LNCaP clone FGC (cell line): ENCODE results near the gene NPIPB2.

Experiments
- DNase-seq: peaks from one replicate; pipeline ENCODE4 v3.0.0-alpha.2; 2011; ENCODE audit warnings: low read depth
- H3K4me3 ChIP-seq: 2 replicates; pipeline ENCODE4 v1.5.1; 2011; ENCODE audit warnings: mild to moderate bottlenecking, low read depth, low read length, control low read depth
- TF ChIP-seq, protein P1 (sequence below): IDR thresholded peaks from 2 replicates; pipeline ENCODE4 v1.5.1; 2012; ENCODE audit warnings: mild to moderate bottlenecking; ENCODE audit not compliant: control insufficient read depth, insufficient read depth; ENCODE audit errors: extremely low read depth

The NPIPB2 gene

DNA sequence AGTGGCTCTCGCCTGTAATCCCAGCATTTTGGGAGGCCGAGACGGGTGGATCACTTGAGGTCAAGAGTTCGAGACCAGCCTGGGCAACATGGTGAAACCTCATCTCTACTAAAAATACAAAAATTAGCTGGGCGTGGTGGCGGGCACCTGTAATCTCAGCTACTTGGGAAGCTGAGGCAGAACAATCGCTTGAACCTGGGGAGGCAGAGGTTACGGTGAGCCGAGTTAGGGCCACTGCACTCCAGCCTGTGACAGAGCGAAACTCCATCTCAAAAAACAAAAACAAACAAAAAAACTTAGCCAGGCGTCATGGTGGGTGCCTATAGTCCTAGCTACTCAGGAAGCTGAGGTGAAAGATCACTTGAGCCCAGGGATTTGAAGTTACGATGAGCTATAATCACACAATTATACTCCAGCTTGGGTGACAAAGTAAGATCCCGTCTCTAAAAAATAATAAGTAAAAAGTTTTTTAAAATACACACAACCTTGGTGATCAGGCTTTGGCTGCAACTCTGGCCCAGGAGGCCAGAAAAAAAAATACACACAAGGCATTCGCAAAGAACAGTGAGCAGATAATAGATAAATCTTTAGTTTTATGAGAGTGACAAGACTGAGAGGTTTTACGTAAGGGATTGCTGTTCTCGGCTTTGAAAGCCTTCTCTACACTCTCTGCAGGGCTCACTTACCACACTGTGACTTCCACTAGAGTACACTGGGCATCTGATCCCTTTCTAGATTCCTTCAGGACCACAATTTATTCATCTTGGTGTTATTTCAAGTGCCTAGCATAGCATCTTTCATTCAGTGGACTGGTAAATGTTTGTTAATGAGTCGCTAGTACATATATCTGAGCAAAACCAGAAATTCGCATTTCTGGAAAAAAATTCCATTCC is 31.9 kb downstream of the NPIPB2 start:
- no peak overlapping the region for H3K4me3 ChIP-seq
- DNase-seq = no peak
- TF ChIP-seq, protein P1, sequence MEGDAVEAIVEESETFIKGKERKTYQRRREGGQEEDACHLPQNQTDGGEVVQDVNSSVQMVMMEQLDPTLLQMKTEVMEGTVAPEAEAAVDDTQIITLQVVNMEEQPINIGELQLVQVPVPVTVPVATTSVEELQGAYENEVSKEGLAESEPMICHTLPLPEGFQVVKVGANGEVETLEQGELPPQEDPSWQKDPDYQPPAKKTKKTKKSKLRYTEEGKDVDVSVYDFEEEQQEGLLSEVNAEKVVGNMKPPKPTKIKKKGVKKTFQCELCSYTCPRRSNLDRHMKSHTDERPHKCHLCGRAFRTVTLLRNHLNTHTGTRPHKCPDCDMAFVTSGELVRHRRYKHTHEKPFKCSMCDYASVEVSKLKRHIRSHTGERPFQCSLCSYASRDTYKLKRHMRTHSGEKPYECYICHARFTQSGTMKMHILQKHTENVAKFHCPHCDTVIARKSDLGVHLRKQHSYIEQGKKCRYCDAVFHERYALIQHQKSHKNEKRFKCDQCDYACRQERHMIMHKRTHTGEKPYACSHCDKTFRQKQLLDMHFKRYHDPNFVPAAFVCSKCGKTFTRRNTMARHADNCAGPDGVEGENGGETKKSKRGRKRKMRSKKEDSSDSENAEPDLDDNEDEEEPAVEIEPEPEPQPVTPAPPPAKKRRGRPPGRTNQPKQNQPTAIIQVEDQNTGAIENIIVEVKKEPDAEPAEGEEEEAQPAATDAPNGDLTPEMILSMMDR = no peak

DNA sequence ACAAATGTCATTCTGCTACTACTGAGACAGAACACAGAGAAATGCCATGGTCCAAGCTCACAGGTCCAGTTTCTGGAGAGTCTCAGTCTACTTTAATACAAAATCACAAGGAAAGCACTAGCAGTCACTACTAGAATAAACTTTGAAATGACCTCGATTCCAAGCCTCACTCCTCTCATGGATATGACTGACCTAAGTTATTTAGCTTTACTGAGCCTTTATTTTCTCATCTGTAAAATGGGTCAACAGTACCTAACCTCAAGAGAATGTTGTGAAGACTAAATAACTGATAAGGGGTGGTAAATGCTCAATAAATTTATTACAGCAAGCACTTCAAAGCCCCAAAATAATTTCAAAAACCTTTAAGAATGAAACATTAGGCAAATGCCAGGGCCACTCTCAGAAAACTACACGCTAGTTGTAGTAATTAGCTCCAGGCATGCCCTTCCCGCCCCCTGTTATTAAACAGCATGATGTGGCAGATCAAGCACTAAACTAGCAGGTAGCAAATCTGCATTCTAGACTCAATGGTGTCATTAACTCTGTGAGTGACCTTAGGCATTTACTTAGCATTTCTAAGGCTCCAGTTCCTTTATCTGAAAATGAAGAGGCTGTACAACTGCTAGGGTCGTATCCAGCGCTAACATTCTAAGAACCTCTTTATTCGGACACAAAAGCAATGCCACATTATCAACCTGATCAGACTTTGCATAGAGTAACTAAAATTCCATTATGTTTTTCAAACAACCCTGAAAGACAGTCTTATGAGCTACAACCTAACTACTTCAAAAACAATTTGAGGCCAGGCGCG is 34.5 kb downstream of the NPIPB2 start:
- DNase-seq = no peak
- TF ChIP-seq, protein P1 = no peak
- no peak overlapping the region for H3K4me3 ChIP-seq

DNA sequence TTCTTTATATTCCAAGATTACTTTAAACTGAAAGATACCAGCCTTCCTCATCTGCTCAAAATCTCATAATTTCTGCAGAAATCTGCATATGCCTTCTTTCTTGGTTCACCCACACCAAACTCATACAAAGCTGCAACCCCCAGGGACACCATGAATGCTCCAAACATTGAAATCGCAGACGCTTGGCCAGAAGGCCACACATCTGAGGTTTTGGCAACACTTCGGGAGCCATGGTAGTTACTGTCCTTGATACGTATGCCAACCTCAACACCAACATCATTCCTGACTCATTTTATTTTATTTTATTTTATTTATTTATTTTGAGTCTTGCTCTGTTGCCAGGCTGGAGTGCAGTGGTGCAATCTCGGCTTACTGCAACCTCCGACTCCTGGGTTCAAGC is 37.9 kb downstream of the NPIPB2 start:
- TF ChIP-seq, protein P1 = no peak
- no peak for DNase-seq
- no peak overlapping the region for H3K4me3 ChIP-seq

DNA sequence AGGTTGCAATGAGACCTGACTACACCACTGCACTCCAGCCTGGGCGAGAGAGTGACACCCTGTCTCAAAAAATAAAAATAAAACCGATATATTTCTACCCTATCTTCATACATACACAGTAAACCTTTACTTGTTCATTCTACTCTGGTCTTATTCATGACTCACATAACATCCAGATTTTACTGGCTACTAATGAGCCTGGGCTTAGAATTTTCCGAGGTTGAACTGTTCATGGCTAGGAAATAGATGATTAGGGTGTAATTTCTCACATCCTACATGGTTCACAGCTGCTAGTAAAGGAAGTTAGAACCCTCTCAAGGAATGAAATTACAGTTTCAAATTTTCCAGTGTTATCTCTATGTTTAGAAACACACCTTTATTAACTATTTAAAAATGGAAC is 40.8 kb downstream of the NPIPB2 start:
- no peak overlapping the region for H3K4me3 ChIP-seq
- TF ChIP-seq, protein P1 = no peak
- no peak for DNase-seq

DNA sequence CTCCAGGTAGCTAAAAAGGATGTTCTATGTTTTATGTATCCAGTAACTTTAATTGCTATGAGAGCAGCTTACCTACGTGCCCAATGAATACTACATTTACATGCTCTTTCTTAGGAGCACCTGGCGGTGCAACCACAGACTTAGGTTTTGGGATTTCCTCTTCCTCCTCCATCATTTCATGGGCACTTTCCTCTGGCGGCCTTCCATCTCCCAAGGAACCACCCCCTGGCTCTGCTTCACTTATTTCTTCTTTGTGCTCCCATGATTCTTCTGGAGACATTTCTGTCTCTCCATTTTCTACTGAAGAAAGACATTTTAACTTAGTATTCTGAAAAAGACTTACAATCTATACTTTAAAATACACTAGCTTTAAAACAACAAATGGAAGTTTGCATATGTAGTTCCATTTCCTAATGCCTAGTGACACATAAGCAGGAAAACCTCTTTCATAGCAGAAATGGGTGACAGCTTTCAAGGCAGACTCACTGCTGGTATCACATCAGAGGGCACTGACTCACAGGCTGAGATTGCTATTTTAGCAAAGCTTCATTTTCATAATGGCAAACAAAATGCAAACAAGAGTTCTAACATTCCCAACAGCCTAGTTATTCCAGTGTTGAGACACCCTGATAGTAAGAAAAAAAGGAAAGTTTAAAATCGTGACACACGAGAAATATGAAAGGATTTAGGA is 45.2 kb downstream of the NPIPB2 start:
- TF ChIP-seq, protein P1 = no peak
- no peak for DNase-seq

DNA sequence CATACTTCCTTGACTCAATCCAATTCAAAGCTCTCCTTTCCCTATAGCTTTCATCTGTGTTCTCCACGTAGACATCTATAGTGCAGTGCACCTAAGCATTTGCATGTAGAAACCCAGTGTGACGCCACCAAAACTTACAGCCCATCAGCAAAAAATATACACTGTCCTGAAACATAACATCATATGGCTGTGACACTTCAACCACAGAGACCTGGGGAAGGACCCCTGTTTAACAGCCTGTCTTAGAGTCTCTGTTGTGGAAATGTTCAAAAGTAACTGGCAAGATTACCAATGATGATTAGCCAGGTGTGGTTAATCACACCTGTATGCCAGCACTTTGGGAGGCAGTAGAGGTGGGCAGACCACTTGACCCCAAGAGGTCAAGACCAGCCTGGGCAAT is 48.3 kb downstream of the NPIPB2 start:
- no peak overlapping the region for H3K4me3 ChIP-seq
- no peak for DNase-seq
- TF ChIP-seq, protein P1 = no peak

More for the DNA sequence above, 45.2 kb downstream of the NPIPB2 start:
- H3K4me3 ChIP-seq = no peak overlapping the region
